K562 (cell line): ENCODE results near the gene PLSCR3. TPM values are rescaled to one million over a fixed set of nuclear protein-coding genes. Genes with fewer than 3 reads are reported as not detected.

Source experiments
- ATAC-seq: fragments of 200-7000 bp; cut with Tn5 transposase; 3 replicates; pipeline ENCODE4 v1.9.1; 2020; ENCODE audit warnings: moderate library complexity
- BruUV-seq: library from RNA; stranded (reverse); fragments of 400-500 nt; replicated peaks from 2 replicates; lab custom pipeline; 2021; lab: Mats Ljungman, UMichigan
- CTCF ChIA-PET: fragments of 300-600 bp; formaldehyde crosslinking; extraction: SDS; loops from one replicate; lab custom pipeline; 2021; ENCODE audit warnings: low intra/inter-chr PET ratio; lab: Yijun Ruan, JAX
- POLR2A ChIA-PET: fragments of 300-600, 350-650 bp; sonication (Branson Sonifier 250); formaldehyde crosslinking; extraction: SDS; loops from one replicate; lab custom pipeline; 2021; ENCODE audit warnings: antibody characterized with exemption, inconsistent platforms; lab: Yijun Ruan, JAX
- DNase-seq, 4 experiments: peaks; one replicate each; pipeline versions ENCODE4 v3.0.0 to v3.0.0-alpha.2; 2011 to 2018; ENCODE audit warnings: low spot score in 3 of 4, mixed read lengths in 3 of 4; ENCODE audit errors: extremely low read depth in 1 of 4
- FAIRE-seq: peaks from 2 replicates; lab custom pipeline; 2011; peaks lifted over from hg19 to GRCh38; lab: Jason Lieb, UNC
- H2AFZ ChIP-seq: 2 replicates; pipeline ENCODE4 v1.6.0; 2011; ENCODE audit warnings: low read depth, low read length, control low read depth, inconsistent platforms
- H3K27ac ChIP-seq: fragments of 200-600 bp; 3 replicates; pipeline ENCODE4 v1.8.0; 2011; ENCODE audit warnings: low read depth, mild to moderate bottlenecking, control low read depth, inconsistent platforms, low read length, moderate library complexity, mixed read lengths; ENCODE audit errors: extremely low read depth
- H3K27me3 ChIP-seq, 2 experiments: fragments of 300-600 bp in 1 of 2; 2 replicates in 1 of 2; 3 replicates in 1 of 2; pipeline versions ENCODE4 v1.6.0 to v1.8.0; 2011; ENCODE audit warnings: inconsistent platforms in 2 of 2, low read length in 2 of 2, mild to moderate bottlenecking in 1 of 2, mixed read lengths in 1 of 2, moderate library complexity in 1 of 2; ENCODE audit not compliant: control insufficient read depth in 2 of 2, insufficient read depth in 2 of 2
- H3K36me3 ChIP-seq: fragments of 300-600 bp; 3 replicates; pipeline ENCODE4 v1.8.0; 2011; ENCODE audit warnings: mild to moderate bottlenecking, low read length, inconsistent platforms; ENCODE audit not compliant: control insufficient read depth, insufficient read depth
- H3K4me1 ChIP-seq, 2 experiments: fragments of 200-600 bp in 1 of 2; replicated peaks in 1 of 2; 2 replicates in 1 of 2; 3 replicates in 1 of 2; pipeline versions ENCODE4 v1.5.1 to v1.8.0; 2011; ENCODE audit warnings: inconsistent platforms in 2 of 2, low read length in 2 of 2, mild to moderate bottlenecking in 1 of 2, mixed read lengths in 1 of 2, moderate library complexity in 1 of 2; ENCODE audit not compliant: control insufficient read depth in 2 of 2, insufficient read depth in 2 of 2
- H3K4me2 ChIP-seq: 2 replicates; pipeline ENCODE4 v1.6.1; 2011; ENCODE audit warnings: low read length, control low read depth, inconsistent platforms, mixed read lengths; ENCODE audit not compliant: insufficient read depth
- H3K4me3 ChIP-seq: fragments of 200-600 bp; sonication (generic), shearing (Covaris generic); 2 replicates; pipeline ENCODE4 v1.5.1; 2016; ENCODE audit warnings: control low read depth, inconsistent platforms
- H3K79me2 ChIP-seq: fragments of 200-600 bp; 3 replicates; pipeline ENCODE4 v1.8.0; 2011; ENCODE audit warnings: low read length, inconsistent platforms; ENCODE audit not compliant: control insufficient read depth, insufficient read depth
- H3K9ac ChIP-seq, 2 experiments: 2 replicates each; pipeline versions ENCODE4 v1.6.0 to v1.6.1; 2011; ENCODE audit warnings: low read depth in 2 of 2, low read length in 2 of 2, control low read depth in 1 of 2, inconsistent platforms in 1 of 2, mild to moderate bottlenecking in 1 of 2, mixed read lengths in 1 of 2; ENCODE audit not compliant: insufficient read depth in 1 of 2
- H3K9me1 ChIP-seq: one replicate; pipeline ENCODE4 v1.6.0; 2011; ENCODE audit warnings: inconsistent platforms, mild to moderate bottlenecking, low read length, moderate library complexity; ENCODE audit not compliant: control insufficient read depth, insufficient read depth
- H3K9me3 ChIP-seq: replicated peaks from 2 replicates; pipeline ENCODE4 v1.5.1; 2011; ENCODE audit warnings: low read depth, low read length, inconsistent platforms; ENCODE audit not compliant: control insufficient read depth, insufficient read depth
- H4K20me1 ChIP-seq: replicated peaks from 2 replicates; pipeline ENCODE4 v1.6.1; 2011; ENCODE audit warnings: low read length, inconsistent platforms, mixed read lengths; ENCODE audit not compliant: control insufficient read depth, insufficient read depth
- ARID3A ChIP-seq: IDR thresholded peaks from 2 replicates; pipeline ENCODE4 v1.6.1; 2012; ENCODE audit warnings: low read depth, low read length, improper control_type of control experiment, borderline replicate concordance
- CSDE1 ChIP-seq, 2 experiments: fragments of 450-650 bp; IDR thresholded peaks; 2 replicates each; pipeline ENCODE4 v1.6.1; 2016; ENCODE audit warnings: mild to moderate bottlenecking in 1 of 2
- HEY1 ChIP-seq: fragments of 250-450 bp; sonication (Bioruptor Pico); IDR thresholded peaks from 2 replicates; pipeline ENCODE4 v1.5.0; 2020; ENCODE audit warnings: mild to moderate bottlenecking, moderate library complexity, borderline replicate concordance
- JUNB ChIP-seq: fragments of 450-650 bp; formaldehyde crosslinking; conservative IDR thresholded peaks from 2 replicates; pipeline ENCODE4 v1.4.0; 2020; ENCODE audit warnings: mild to moderate bottlenecking
- MTA1 ChIP-seq: fragments of 450-650 bp; IDR thresholded peaks from 2 replicates; pipeline ENCODE4 v1.6.1; 2017; ENCODE audit warnings: borderline replicate concordance
- NR3C1 ChIP-seq: sonication (generic); formaldehyde crosslinking; IDR thresholded peaks from 2 replicates; pipeline ENCODE4 v1.8.1; 2022; ENCODE audit warnings: missing genetic modification reagents
- POLR2B ChIP-seq: fragments of 450-650 bp; IDR thresholded peaks from 2 replicates; pipeline ENCODE4 v1.6.1; 2018; ENCODE audit warnings: low read depth; ENCODE audit not compliant: partially characterized antibody
- SRSF9 ChIP-seq: fragments of 200-400 bp; formaldehyde crosslinking; IDR thresholded peaks from 2 replicates; pipeline ENCODE4 v1.6.1; 2017; ENCODE audit warnings: low read depth, low read length, borderline replicate concordance
- U2AF1 ChIP-seq: fragments of 200-400 bp; formaldehyde crosslinking; optimal IDR thresholded peaks from 2 replicates; pipeline ENCODE3; 2017; ENCODE audit warnings: mild to moderate bottlenecking, low read depth, low read length, moderate library complexity
- ZNF224 ChIP-seq: sonication (generic); formaldehyde crosslinking; IDR thresholded peaks from 2 replicates; pipeline ENCODE4 v1.8.0; 2022; ENCODE audit warnings: mild to moderate bottlenecking, missing genetic modification reagents
- ZNF583 ChIP-seq: fragments of 250-450 bp; sonication (Bioruptor Pico); IDR thresholded peaks from 2 replicates; pipeline ENCODE4 v1.4.0; 2020
- ZZZ3 ChIP-seq: fragments of 450-650 bp; IDR thresholded peaks from 2 replicates; pipeline ENCODE4 v1.6.1; 2016; ENCODE audit warnings: antibody characterized with exemption, mild to moderate bottlenecking, moderate library complexity
- WGBS: fragments of 100-300 bp; shearing (Covaris generic); methylation state at CpG from one replicate; pipeline ENCODE4 v1.1.6; 2016; ENCODE audit warnings: low coverage, mixed read lengths; ENCODE audit not compliant: insufficient coverage; ENCODE audit errors: missing lambda C conversion rate; 5-methylcytosine and 5-hydroxymethylcytosine counted together
- in situ Hi-C: fragments of 300-500 bp; cut with MboI; formaldehyde crosslinking; loops from 4 replicates; pipeline ENCODE4 v1.15.0; 2018; ENCODE audit warnings: inconsistent platforms, mixed read lengths
- intact Hi-C: fragments of 100-400 bp; cut with micrococcal nuclease; formaldehyde crosslinking; loops from 2 replicates; pipeline ENCODE4 v1.14.2; 2022
- polyA plus RNA-seq, 8 experiments: library from polyadenylated mRNA; depleted of rRNA in 4 of 8; stranded (reverse) in 5 of 8; unstranded in 3 of 8; fragments of >200 nt; fragmentation: Nextera tagmentation in 2 of 8; fragmentation: Illumina TruSeq in 1 of 8; extraction: Ambion mirVana in 2 of 8; extraction: Trizol in 1 of 8; gene quantifications; 2 replicates each; pipeline versions ENCODE4 v1.2.1 to v1.2.3, GENCODE V29; 2011 to 2014; ENCODE audit warnings: inconsistent platforms in 1 of 8, missing spikeins in 1 of 8
- total RNA-seq, 7 experiments: library from RNA; depleted of rRNA in 6 of 7; stranded (reverse); fragments of >200 nt in 6 of 7; fragmentation: Illumina TruSeq in 2 of 7; extraction: Trizol in 2 of 7; gene quantifications; 2 replicates each; pipeline versions ENCODE4 v1.2.1 to v1.2.3, GENCODE V29; 2011 to 2021; ENCODE audit warnings: low replicate concordance in 1 of 7
- TF ChIP-seq, protein P1 (sequence below): sonication (generic); formaldehyde crosslinking; IDR thresholded peaks from 2 replicates; pipeline ENCODE4 v1.8.0; 2022; ENCODE audit warnings: missing genetic modification reagents, mild to moderate bottlenecking, borderline replicate concordance
- TF ChIP-seq, protein P2 (sequence below): fragments of 250-450 bp; sonication (Bioruptor Pico); IDR thresholded peaks from 2 replicates; pipeline ENCODE4 v1.4.0; 2020; ENCODE audit warnings: mild to moderate bottlenecking, moderate library complexity

Gene PLSCR3
- total and polyA plus RNA-seq, 9 of the 15 experiments (the other 6 are each of a cell fraction or from before 2014, with no cell fraction given): 3.2 to 16.8 (median 4.5) TPM

- Histone ChIP-seq H3K9me3 (no peaks in the 10 kb centered on the region), H3K4me2 (peak overlapping the region; percentile 80; the same call in 1 of the 2 replicates), H3K9ac (peak overlapping the region; percentile 17 to 79; a peak in 2 of 4 replicates), H3K27me3 (no peaks in the 10 kb centered on the region), H2AFZ (no peak overlapping the region), H3K4me3 (peak overlapping the region; percentile 72; the same call in 1 of the 2 replicates), H3K9me1 (no peaks in the 10 kb centered on the region), H3K36me3 (no peaks in the 10 kb centered on the region), H3K27ac (no peak overlapping the region), H3K79me2 (peaks cover 8% of the 10 kb centered on the region), H4K20me1 (no peaks in the 10 kb centered on the region), H3K4me1 (peaks cover 3 to 59% of the 10 kb centered on the region in 2 experiments; a peak in 3 of 5 replicates)
- WGBS: 92% methylated on average over 16 of the region's 37 CpGs
- intact Hi-C loops (loop anchor here (5.0 kb wide), 1 partner anchor 129 kb away; the partner anchor contains the start of genes POLR2A and SLC35G6), in situ Hi-C loops (loop anchor here (10.0 kb wide), 1 partner anchor 202 kb away; the partner anchor contains the start of gene TNFSF13)
- ChIA-PET POLR2A (interaction anchor here (0.6 to 1.6 kb wide), 8 partner anchors 13 to 221 kb away, joined by 3 to 6 read pairs (median 4); partner anchors contain the start of genes ACAP1 and ZBTB4), CTCF (interaction anchor here (0.7 kb wide), 1 partner anchor 126 kb away, joined by 4 read pairs; the partner anchor contains the start of gene ZBTB4)
- TF ChIP-seq ARID3A (no peak), POLR2B (no peak), ZNF583 (CRISPR knock-in tag) (no peak), SRSF9 (no peak), NR3C1 (no peak), ZZZ3 (no peak), JUNB (CRISPR knock-in tag) (no peak), U2AF1 (no peak), HEY1 (CRISPR knock-in tag) (no peak), MTA1 (no peak), CSDE1 (IDR thresholded peaks at IDR 0.05) (no peak), ZNF224 (CRISPR knock-in tag) (no peak)
- TF ChIP-seq, protein P1, sequence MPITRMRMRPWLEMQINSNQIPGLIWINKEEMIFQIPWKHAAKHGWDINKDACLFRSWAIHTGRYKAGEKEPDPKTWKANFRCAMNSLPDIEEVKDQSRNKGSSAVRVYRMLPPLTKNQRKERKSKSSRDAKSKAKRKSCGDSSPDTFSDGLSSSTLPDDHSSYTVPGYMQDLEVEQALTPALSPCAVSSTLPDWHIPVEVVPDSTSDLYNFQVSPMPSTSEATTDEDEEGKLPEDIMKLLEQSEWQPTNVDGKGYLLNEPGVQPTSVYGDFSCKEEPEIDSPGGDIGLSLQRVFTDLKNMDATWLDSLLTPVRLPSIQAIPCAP (CRISPR knock-in tag): no peak
- TF ChIP-seq, protein P2, sequence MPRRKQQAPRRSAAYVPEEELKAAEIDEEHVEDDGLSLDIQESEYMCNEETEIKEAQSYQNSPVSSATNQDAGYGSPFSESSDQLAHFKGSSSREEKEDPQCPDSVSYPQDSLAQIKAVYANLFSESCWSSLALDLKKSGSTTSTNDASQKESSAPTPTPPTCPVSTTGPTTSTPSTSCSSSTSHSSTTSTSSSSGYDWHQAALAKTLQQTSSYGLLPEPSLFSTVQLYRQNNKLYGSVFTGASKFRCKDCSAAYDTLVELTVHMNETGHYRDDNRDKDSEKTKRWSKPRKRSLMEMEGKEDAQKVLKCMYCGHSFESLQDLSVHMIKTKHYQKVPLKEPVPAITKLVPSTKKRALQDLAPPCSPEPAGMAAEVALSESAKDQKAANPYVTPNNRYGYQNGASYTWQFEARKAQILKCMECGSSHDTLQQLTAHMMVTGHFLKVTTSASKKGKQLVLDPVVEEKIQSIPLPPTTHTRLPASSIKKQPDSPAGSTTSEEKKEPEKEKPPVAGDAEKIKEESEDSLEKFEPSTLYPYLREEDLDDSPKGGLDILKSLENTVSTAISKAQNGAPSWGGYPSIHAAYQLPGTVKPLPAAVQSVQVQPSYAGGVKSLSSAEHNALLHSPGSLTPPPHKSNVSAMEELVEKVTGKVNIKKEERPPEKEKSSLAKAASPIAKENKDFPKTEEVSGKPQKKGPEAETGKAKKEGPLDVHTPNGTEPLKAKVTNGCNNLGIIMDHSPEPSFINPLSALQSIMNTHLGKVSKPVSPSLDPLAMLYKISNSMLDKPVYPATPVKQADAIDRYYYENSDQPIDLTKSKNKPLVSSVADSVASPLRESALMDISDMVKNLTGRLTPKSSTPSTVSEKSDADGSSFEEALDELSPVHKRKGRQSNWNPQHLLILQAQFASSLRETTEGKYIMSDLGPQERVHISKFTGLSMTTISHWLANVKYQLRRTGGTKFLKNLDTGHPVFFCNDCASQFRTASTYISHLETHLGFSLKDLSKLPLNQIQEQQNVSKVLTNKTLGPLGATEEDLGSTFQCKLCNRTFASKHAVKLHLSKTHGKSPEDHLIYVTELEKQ (CRISPR knock-in tag): no peak
- no TSS peak for BruUV-seq
- FAIRE-seq (no peak), ATAC-seq (no peak), DNase-seq (no peak)
Measured at GRCh38 chr17:7352910-7353635, 41.3 kb downstream of the PLSCR3 start.
